Islet precursor cell (in vitro differentiated cells): ENCODE data around the gene FNDC3B.

Experiments used
- DNase-seq: peaks from one replicate; pipeline ENCODE4 v3.0.0-alpha.2; 2018

Gene FNDC3B

DNA sequence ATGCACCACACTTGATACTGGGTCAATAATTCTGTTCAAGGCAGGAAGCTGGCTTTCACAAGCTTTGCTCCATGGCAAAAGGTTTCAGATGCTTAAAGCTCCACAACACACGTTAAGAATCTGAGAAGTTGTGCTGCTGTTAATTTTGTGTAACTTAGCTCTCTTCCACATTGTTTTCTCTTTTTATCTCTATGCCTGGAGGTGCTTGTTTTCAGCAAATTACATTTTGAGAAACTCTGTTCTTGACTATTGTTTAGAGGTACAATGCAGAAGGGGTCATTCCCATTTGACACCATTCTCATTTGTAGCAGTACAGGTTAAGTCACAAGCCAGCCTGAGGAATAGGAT lies 156.0 kb downstream of the FNDC3B start:
- DNase-seq, result no peak

DNA sequence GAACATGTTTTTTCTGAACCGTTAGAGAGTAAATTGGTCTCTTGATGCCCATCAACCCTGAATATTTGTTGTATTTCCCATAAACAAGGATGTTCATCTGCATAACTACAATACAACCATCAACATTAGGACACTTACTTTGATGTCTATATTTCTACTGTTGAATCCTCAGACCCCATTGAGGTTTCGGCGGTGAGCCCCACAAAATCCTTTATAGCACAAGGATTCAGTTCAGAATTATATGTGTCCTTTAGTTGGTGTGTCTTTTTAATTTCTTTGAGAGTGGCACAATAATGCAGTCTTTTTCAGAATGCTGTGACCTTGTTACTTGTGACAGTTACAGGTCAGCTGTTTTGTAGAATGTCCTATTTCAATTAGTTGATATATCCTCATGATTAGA lies 158.0 kb downstream of the FNDC3B start:
- no peak for DNase-seq

- DNase-seq, result no peak
Measured at GRCh38 chr3:172198428-172198827, 159.1 kb downstream of the FNDC3B start.

DNA sequence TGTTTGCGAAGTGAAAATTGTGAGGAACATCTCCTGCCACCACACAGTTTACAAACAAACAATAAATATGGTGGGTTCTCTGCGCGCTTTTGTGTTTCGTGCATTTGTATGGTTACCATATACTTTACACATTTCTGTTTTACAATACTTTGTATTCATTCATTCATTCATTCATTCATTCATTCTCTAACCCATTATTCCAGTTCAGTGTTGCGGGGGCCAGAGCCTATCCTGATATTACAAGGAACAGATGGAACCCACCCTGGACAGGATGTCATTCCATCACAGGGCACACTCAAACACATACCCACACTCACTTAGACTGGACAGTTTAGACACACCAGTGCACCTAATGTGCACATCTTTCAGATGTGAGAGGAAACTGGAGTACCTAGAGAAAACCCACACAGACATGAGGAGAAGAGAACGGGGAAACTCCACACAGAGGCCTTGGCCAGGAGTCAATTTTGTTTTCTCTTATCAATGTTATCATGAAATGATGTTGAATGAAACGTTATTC lies 160.5 kb downstream of the FNDC3B start:
- no peak for DNase-seq

- no peak for DNase-seq
Measured at GRCh38 chr3:172201136-172201869, 161.9 kb downstream of the FNDC3B start.

GRCh38 chr3:172201870-172202236 lies 162.5 kb downstream of the FNDC3B start:
- DNase-seq, result no peak

DNA sequence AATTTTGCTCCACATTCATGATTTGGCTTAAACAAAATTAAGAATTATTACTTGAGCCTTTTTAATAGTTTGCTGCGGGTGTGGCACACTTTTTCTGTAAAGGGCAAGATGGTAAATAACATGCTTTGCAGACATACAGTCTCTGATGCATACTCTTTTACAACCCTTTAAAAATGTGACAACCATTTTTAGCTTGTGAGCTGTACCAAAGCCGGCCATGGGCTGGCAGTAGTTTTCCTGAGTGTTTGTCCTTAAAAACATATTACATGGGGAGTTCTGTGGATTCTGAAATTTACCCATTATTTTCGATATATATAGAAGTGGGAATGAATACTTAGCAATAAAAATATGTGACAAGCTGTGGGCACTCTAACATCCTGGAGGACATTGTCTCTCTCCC lies 163.4 kb downstream of the FNDC3B start:
- DNase-seq, result no peak

- no peak for DNase-seq
Measured at GRCh38 chr3:172203522-172204258, 164.3 kb downstream of the FNDC3B start.

DNA sequence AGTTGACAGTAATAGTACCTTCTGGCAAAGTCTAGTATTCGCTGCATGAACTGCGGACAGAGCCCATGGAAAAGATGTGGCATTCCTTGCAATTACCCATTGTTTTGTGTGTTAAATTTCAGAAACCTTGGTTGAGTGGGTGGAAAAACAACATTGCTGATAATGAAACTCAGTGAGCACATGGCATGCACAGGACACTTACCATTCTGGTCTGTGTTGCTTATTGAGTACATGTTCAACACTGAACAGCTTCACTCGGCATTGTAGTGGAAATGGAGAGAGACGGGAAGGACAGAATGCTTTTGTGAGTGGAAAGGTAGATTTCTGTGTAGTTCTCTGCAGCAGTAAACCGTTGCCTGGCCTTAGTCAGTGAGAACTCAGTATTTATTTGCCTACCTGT lies 165.3 kb downstream of the FNDC3B start:
- DNase-seq, result no peak

DNA sequence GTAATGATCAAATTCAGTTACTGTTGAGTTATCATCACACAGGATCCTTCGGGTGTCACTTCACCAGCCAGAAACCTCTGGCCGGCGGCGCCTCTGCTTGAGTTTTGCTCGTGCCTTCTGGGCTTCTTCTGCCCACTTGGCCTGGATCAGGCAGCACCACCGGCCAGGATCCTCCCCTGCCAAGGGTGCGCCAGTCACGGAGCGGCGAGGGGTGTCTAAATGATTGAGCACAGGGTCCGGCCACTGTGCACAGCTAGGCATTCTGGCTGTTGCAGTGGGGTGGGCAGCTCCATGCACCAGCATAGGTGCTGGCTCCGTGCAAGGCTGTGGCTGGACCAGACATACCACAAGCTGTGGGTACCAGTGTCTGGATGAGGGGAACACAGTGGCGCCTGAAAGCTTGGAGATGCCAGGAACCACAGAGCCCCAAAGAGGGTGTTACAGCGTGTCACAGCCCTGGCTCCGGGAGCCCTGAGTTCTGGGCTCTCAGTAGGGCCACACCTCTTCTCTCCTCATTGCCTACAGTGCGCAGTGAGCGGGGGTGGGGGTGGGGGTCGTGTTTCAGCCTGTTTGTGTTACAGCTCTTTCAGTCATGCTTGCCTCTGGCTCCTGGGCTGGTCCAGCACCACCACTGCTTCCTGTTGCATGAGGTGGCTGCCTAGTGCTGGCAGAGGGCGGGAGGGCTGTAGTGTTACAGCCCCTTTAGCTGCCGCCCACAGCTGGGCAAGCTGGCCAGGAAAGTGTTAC lies 169.4 kb downstream of the FNDC3B start:
- DNase-seq, result peak; percentile 85

DNA sequence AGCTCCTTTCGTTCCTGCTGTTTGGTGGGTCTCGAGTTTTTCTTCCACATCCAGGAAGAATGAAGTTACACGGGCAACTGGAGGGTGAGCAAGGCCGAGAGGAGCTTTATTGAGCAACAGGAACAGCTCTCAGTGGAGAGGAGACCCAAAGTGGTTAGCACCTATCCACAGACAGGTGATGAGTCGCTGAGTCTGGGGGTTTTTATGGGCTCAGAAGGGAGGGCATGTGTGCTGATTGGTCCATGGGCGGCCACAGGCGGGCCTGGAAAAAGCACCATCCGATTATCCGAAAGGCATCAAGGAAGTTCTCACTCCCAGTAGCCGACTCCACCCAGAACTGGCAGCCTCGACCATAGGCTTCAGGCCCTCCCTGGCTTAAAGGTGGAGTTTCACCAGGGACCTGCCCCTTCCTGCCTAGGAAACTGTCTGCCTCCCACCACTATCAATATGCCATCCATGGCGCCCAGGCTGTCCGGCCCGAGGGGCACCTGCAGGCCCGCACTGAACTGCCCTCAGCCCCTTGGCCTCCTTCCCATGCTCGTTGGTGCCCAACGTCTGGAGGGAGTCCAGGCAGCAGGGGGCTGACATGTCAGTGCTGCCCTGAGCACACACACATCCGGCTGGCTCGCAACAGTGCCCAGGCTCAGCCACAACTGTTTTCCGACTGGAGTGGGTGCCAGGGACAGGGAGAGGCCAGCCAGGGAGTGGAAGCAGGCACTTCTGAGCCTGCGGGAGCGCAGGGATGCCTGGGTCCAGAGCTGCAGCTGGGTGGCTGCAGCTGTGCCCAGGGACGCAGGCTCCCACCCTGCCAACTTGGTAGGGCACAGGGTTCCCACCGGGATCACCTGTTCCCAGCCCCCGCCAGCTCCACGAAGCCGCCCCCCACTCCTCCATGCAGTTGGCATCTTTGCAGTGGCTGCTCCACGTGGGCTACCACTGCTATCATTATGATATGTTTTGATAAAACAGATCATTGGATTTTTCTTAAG lies 170.2 kb downstream of the FNDC3B start:
- peak; percentile 71 for DNase-seq

GRCh38 chr3:172210355-172210754 lies 171.0 kb downstream of the FNDC3B start:
- no peak for DNase-seq

GRCh38 chr3:172211123-172211522 lies 171.7 kb downstream of the FNDC3B start:
- no peak for DNase-seq

- DNase-seq, result no peak
Measured at GRCh38 chr3:172213200-172213599, 173.8 kb downstream of the FNDC3B start.

DNA sequence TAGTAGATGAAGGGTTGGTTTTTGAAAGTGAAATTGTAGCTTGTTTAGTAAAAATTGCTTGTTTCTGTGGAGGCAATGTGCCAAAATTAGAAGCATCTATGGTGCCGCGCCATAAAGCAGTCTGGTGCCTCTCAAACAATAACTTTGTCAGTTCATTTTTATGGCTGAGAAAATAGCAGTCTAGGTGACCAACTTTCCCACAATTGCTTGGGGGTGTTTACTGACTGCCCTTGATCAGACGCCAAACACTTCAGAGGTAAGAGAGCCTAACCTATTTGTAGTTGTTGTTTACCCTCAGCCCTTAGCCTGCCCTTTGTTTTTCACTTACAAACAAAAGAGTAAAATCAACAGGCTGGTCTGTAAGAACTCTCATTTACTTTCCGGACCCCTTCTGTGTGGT lies 174.5 kb downstream of the FNDC3B start:
- no peak for DNase-seq

GRCh38 chr3:172216267-172216666 lies 176.9 kb downstream of the FNDC3B start:
- DNase-seq, result no peak

- no peak for DNase-seq
Measured at GRCh38 chr3:172216911-172217310, 177.5 kb downstream of the FNDC3B start.

DNA sequence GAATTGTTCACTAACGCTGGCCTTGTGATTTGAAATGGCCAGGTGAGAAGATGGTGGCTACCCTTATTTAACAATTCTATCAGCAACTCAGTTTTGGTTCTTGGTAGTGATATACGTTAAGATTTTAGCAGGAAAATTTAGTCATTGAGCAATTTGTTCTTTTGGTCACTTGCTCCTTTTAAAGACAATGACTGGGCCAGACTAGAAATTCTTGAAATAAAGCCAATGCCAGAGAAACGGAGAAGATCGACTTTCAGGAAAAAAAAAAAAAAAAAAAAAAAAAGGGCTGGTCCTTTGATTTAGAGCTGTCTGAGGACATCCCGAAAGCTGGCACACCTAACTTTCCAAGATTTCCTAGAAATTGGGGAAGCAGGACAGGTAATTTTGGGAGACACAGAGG lies 178.5 kb downstream of the FNDC3B start:
- DNase-seq, result no peak

GRCh38 chr3:172218350-172219323 lies 179.3 kb downstream of the FNDC3B start:
- peak; percentile 61 for DNase-seq

DNA sequence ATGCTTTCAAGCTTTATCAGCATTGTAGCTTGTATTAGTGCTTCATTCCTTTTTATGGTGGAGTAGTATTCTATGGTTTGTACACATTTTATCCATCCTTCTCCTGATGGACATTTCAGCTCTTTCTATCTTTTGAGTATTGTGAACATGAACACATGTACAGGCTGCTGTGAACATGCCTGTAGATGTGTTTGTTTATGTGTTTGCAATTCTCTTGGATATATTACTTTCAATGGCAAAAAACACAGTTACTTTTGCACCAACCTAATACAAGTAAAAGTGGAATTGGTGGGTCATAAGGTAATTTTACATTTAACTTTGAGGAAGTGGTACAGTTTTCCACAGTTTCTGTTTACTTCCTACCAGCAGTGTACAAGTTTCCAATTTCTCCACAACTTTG lies 180.4 kb downstream of the FNDC3B start:
- DNase-seq, result no peak

GRCh38 chr3:172221547-172221946 lies 182.2 kb downstream of the FNDC3B start:
- no peak for DNase-seq
